ENCODE data around the gene ATP8B4.

- TF ChIP-seq POLR2A (IDR thresholded peaks at IDR 0.05; ENCODE audit: extremely low read depth, insufficient read length) (no peak), CTCF (IDR thresholded peaks at IDR 0.05; ENCODE audit: low read depth, low read length) (no peak)
Observed at GRCh38 chr15:49826640-49827234, 292.3 kb downstream of the ATP8B4 start.

Data from NB4 (cell line).